G401 (cell line): ENCODE data around the gene LYSMD4. TPM values are rescaled to one million over a fixed set of nuclear protein-coding genes. Genes with fewer than 3 reads are reported as not detected.
"Not testable (repeated sequence)": the region's sequence is repeated elsewhere in the genome, so short reads cannot be mapped to it uniquely, and the experiment has no call there.

Source experiments
- DNase-seq: peaks from one replicate; pipeline ENCODE4 v3.0.0-alpha.2; 2015; ENCODE audit warnings: low spot score
- in situ Hi-C: cut with HindIII; loops from 2 replicates; pipeline ENCODE4 v1.10.0; 2016; ENCODE audit warnings: low sequenced_read_pairs, mixed read lengths
- total RNA-seq: library from RNA; depleted of rRNA; stranded (reverse); fragments of >200 nt; shearing (Covaris generic); gene quantifications from 2 replicates; pipeline ENCODE4 v1.2.3, GENCODE V29; 2014; rRNA removed

Gene LYSMD4
- total RNA-seq, result 8.0 and 9.1 TPM in 2 replicates

- peak; percentile 95 for DNase-seq
- in situ Hi-C loops, result no loop called here
Measured at GRCh38 chr15:99733268-99734039, at the start of gene LYSMD4. Gene LYSMD4 (minus strand): TSS chr15:99733437. CDS start chr15:99731999, 1,438 bp downstream.

- in situ Hi-C loops, DNase-seq: not testable (repeated sequence)
Measured at GRCh38 chr15:99782029-99782428, 48.8 kb upstream of the LYSMD4 start.

GRCh38 chr15:99777144-99777543 is 43.9 kb upstream of the LYSMD4 start:
- in situ Hi-C loops, result no loop called here
- DNase-seq, result no peak

- no peak for DNase-seq
- in situ Hi-C loops, result no loop called here
Measured at GRCh38 chr15:99764522-99764921, 31.3 kb upstream of the LYSMD4 start.

GRCh38 chr15:99763827-99764226 is 30.6 kb upstream of the LYSMD4 start:
- DNase-seq, result no peak
- in situ Hi-C loops, result no loop called here

GRCh38 chr15:99762288-99762687 is 29.1 kb upstream of the LYSMD4 start:
- in situ Hi-C loops, result no loop called here
- no peak for DNase-seq

- peak; percentile 79 for DNase-seq
- in situ Hi-C loops, result no loop called here
Measured at GRCh38 chr15:99755692-99756409, 22.6 kb upstream of the LYSMD4 start.

- DNase-seq, result no peak
- in situ Hi-C loops, result no loop called here
Measured at GRCh38 chr15:99753066-99753465, 19.8 kb upstream of the LYSMD4 start.

- in situ Hi-C loops, result no loop called here
- no peak for DNase-seq
Measured at GRCh38 chr15:99752556-99752955, 19.3 kb upstream of the LYSMD4 start.

- DNase-seq, in situ Hi-C loops: not testable (repeated sequence)
Measured at GRCh38 chr15:99750326-99750725, 17.1 kb upstream of the LYSMD4 start.

GRCh38 chr15:99749386-99749785 is 16.1 kb upstream of the LYSMD4 start:
- in situ Hi-C loops, result no loop called here
- no peak for DNase-seq

- in situ Hi-C loops, result no loop called here
Measured at GRCh38 chr15:99745370-99746086, 12.3 kb upstream of the LYSMD4 start.

GRCh38 chr15:99744142-99744541 is 10.9 kb upstream of the LYSMD4 start:
- no peak for DNase-seq
- in situ Hi-C loops, result no loop called here

More at GRCh38 chr15:99745370-99746086, 12.3 kb upstream of the LYSMD4 start:
- no peak for DNase-seq

GRCh38 chr15:99741835-99742234 is 8.6 kb upstream of the LYSMD4 start:
- no peak for DNase-seq
- in situ Hi-C loops, result no loop called here

GRCh38 chr15:99738021-99738847 is 5.0 kb upstream of the LYSMD4 start:
- no peak for DNase-seq
- in situ Hi-C loops, result no loop called here

- no peak for DNase-seq
- in situ Hi-C loops, result no loop called here
Measured at GRCh38 chr15:99736702-99737101, 3.5 kb upstream of the LYSMD4 start.

GRCh38 chr15:99735868-99736267 is 2.6 kb upstream of the LYSMD4 start:
- in situ Hi-C loops, result no loop called here

GRCh38 chr15:99734575-99734974 is 1.3 kb upstream of the LYSMD4 start:
- no peak for DNase-seq
- in situ Hi-C loops, result no loop called here

More at GRCh38 chr15:99735868-99736267, 2.6 kb upstream of the LYSMD4 start:
- DNase-seq, result no peak

GRCh38 chr15:99734040-99734291 is 729 bp upstream of the LYSMD4 start:
- in situ Hi-C loops, DNase-seq: not testable (repeated sequence)
